ENCODE data around the gene SOHLH1.

DNA sequence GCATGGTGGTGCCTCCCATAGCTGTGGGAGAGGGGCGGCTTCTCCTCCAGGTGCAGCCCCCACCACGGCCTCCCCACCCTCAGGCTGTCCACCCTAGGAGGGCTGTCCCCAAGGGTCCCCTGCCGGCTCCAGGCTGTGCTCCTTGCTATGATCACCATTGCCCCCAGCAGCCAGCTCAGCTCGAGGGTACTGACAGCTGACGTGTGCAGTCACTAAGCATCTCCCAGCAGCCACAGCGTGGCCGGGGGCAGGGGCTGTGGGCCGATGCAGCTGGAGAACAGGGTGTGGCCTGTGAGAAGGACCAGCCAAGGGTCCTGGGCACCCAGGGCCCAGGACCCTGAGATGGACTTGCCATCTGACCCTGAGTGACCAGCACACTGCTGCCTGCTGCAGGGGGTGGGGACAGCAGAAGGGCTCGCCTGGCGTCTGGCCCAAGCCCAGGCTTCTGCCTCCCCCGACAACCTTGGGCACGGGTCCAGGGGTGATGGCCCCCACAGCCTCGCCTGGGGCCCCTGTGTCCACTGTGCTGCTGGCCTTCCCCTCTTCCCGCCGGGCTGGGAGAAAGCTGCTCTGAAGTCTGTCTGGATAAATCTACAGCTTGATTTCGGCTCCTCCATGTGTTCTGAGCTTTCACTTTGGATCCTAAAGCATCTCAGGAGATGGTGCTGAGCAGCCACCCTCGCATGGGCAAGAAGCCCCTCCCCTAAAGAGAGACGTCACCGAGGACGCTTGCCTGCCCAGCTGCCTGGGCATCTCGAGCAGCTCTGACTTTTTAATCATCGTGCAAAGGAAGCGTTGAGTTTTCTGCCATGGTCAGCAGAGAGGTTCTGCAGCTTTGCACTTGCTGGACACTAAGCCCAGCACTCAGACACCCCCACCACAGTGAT is 8.2 kb upstream of the SOHLH1 start:
- TF ChIP-seq, protein P1, sequence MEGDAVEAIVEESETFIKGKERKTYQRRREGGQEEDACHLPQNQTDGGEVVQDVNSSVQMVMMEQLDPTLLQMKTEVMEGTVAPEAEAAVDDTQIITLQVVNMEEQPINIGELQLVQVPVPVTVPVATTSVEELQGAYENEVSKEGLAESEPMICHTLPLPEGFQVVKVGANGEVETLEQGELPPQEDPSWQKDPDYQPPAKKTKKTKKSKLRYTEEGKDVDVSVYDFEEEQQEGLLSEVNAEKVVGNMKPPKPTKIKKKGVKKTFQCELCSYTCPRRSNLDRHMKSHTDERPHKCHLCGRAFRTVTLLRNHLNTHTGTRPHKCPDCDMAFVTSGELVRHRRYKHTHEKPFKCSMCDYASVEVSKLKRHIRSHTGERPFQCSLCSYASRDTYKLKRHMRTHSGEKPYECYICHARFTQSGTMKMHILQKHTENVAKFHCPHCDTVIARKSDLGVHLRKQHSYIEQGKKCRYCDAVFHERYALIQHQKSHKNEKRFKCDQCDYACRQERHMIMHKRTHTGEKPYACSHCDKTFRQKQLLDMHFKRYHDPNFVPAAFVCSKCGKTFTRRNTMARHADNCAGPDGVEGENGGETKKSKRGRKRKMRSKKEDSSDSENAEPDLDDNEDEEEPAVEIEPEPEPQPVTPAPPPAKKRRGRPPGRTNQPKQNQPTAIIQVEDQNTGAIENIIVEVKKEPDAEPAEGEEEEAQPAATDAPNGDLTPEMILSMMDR (IDR thresholded peaks at IDR 0.05; ENCODE audit: insufficient read depth, low read length, poor library complexity, severe bottlenecking) = no peak
- TF ChIP-seq EZH2phosphoT487 (conservative IDR thresholded peaks at IDR 0.05; ENCODE audit: low read length) = no peak
